SH-SY5Y (cell line): ENCODE results near the gene ATP2C1.

Experiments used
- GATA2 ChIP-seq: IDR thresholded peaks from 2 replicates; pipeline ENCODE4 v1.6.1; 2011; ENCODE audit warnings: mild to moderate bottlenecking, low read depth, low read length
- GATA3 ChIP-seq: IDR thresholded peaks from 2 replicates; pipeline ENCODE4 v1.6.1; 2011; ENCODE audit warnings: low read depth, mild to moderate bottlenecking, low read length, moderate library complexity

ATP2C1 gene

GRCh38 chr3:130946882-130947281 is 53.0 kb downstream of the ATP2C1 start:
- no peak for TF ChIP-seq GATA3
- TF ChIP-seq GATA2 = no peak

GRCh38 chr3:130948001-130948773 is 54.3 kb downstream of the ATP2C1 start:
- no peak for TF ChIP-seq GATA3
- TF ChIP-seq GATA2 = no peak

- TF ChIP-seq GATA2 (no peak), GATA3 (no peak)
These were observed 55.0 kb downstream of the ATP2C1 start for GRCh38 chr3:130948929-130949328.

- no peak for TF ChIP-seq GATA2
- TF ChIP-seq GATA3 = no peak
These were observed 56.2 kb downstream of the ATP2C1 start for GRCh38 chr3:130950124-130950523.

GRCh38 chr3:130950641-130951040 is 56.8 kb downstream of the ATP2C1 start:
- TF ChIP-seq GATA2 (no peak), GATA3 (no peak)

GRCh38 chr3:130955481-130955880 is 61.6 kb downstream of the ATP2C1 start:
- TF ChIP-seq GATA2 (no peak), GATA3 (no peak)

GRCh38 chr3:130956281-130956680 is 62.4 kb downstream of the ATP2C1 start:
- no peak for TF ChIP-seq GATA2
- TF ChIP-seq GATA3 = no peak

- no peak for TF ChIP-seq GATA2
- TF ChIP-seq GATA3 = no peak
These were observed 62.8 kb downstream of the ATP2C1 start for GRCh38 chr3:130956721-130957120.

GRCh38 chr3:130960139-130960795 is 66.4 kb downstream of the ATP2C1 start:
- TF ChIP-seq GATA2 (no peak), GATA3 (no peak)

GRCh38 chr3:130961458-130961857 is 67.6 kb downstream of the ATP2C1 start:
- no peak for TF ChIP-seq GATA3
- TF ChIP-seq GATA2 = no peak

GRCh38 chr3:130963444-130963843 is 69.6 kb downstream of the ATP2C1 start:
- no peak for TF ChIP-seq GATA3
- no peak for TF ChIP-seq GATA2

- TF ChIP-seq GATA3 (no peak), GATA2 (no peak)
These were observed 70.0 kb downstream of the ATP2C1 start for GRCh38 chr3:130963878-130964277.

- TF ChIP-seq GATA3 (no peak), GATA2 (no peak)
These were observed 73.4 kb downstream of the ATP2C1 start for GRCh38 chr3:130967281-130967680.

GRCh38 chr3:130968221-130968620 is 74.3 kb downstream of the ATP2C1 start:
- TF ChIP-seq GATA2 = no peak
- no peak for TF ChIP-seq GATA3

- no peak for TF ChIP-seq GATA3
- TF ChIP-seq GATA2 = no peak
These were observed 75.7 kb downstream of the ATP2C1 start for GRCh38 chr3:130969621-130970020.
